Activated CD4-positive, alpha-beta T cell treated with anti-CD3 and anti-CD28 coated beads, Interleukin-2, amount 10 ng/mL, durations not matched to agents 7 days and 5 days (primary cell): ENCODE measurements around the gene ROR2. TPM values are rescaled to one million over a fixed set of nuclear protein-coding genes. Genes with fewer than 3 reads are reported as not detected.

Experiments used
- CTCF ChIA-PET: fragments of 350-600 bp; sonication (Branson Sonifier 250); formaldehyde crosslinking; loops from one replicate; lab custom pipeline; 2021; ENCODE audit warnings: antibody characterized with exemption; lab: Charles Lee
- POLR2A ChIA-PET: fragments of 350-600 bp; sonication (Branson Sonifier 250); formaldehyde crosslinking; loops from one replicate; lab custom pipeline; 2021; ENCODE audit warnings: antibody characterized with exemption; lab: Charles Lee
- DNase-seq: peaks from one replicate; pipeline ENCODE4 v3.0.0-alpha.2; 2020
- H3K27ac Mint-ChIP-seq: one replicate; pipeline ENCODE4 v1.8.0; 2021; ENCODE audit warnings: mild to moderate bottlenecking, moderate library complexity, mixed read lengths
- H3K27me3 Mint-ChIP-seq: one replicate; pipeline ENCODE4 v1.8.0; 2021; ENCODE audit warnings: mixed read lengths
- H3K36me3 Mint-ChIP-seq: one replicate; pipeline ENCODE4 v1.8.0; 2021; ENCODE audit warnings: low read depth, mixed read lengths
- H3K4me1 Mint-ChIP-seq: one replicate; pipeline ENCODE4 v1.8.0; 2021; ENCODE audit warnings: mixed read lengths
- H3K4me3 Mint-ChIP-seq: one replicate; pipeline ENCODE4 v1.8.0; 2021; ENCODE audit warnings: mild to moderate bottlenecking, moderate library complexity, mixed read lengths
- H3K9me3 Mint-ChIP-seq: one replicate; pipeline ENCODE4 v1.8.0; 2021; ENCODE audit warnings: mixed read lengths
- total RNA-seq, 2 experiments: library from RNA; stranded (reverse); gene quantifications; one replicate each; pipeline ENCODE4 v1.2.3, GENCODE V29; 2021

ROR2 gene
- total RNA-seq, 2 experiments from 2014 or later = 0.48 to 0.55 TPM

GRCh38 chr9:91818225-91818585, 131.8 kb downstream of the ROR2 start:
- POLR2A ChIA-PET = no interaction called here
- peaks cover 6% of the 10 kb centered on the region for H3K27me3 Mint-ChIP-seq
- CTCF ChIA-PET = no interaction called here
- H3K9me3 Mint-ChIP-seq = no peaks in the 10 kb centered on the region
- DNase-seq = no peak
- no peaks in the 10 kb centered on the region for H3K36me3 Mint-ChIP-seq
- no peaks in the 10 kb centered on the region for H3K4me1 Mint-ChIP-seq
- no peak overlapping the region for H3K4me3 Mint-ChIP-seq
- no peak overlapping the region for H3K27ac Mint-ChIP-seq

DNA sequence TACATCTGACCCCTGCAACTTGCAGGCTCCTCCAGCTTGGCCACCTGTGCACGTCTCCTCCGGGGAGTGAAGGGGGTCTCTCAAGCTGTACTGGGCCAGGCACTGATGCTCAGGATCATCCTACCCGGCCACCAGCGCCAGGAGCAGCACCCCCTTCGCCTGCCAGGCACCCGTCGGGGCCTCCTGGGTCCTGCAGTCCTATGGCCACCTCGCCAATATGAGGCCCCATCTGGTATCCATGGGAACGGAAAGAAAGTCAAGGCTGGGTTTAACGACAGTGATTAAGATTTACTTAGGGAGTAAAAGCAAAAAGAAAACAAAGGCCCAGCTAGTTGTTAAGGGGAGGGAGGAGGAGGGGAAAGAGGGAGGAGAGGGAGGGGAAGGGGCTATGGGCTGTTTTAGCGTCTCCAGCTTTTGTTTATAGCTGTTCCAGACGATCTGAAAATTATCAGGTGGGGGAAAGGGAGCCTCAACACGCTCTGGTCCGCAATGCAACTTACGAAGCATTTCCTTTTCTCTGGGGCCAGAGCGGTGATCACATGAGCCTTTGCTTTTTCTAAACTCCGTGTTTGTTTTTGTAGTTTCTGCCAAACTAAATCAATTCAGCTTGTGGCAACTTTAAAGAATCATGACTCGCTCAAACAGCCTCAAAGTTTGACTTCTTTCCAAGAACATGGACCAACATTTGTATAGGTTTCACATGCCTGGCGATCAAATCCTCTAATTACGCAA, 132.4 kb downstream of the ROR2 start:
- ChIA-PET CTCF (no interaction called here), POLR2A (no interaction called here)
- Mint-ChIP-seq H3K36me3 (no peaks in the 10 kb centered on the region), H3K4me1 (no peaks in the 10 kb centered on the region), H3K27me3 (peaks cover 6% of the 10 kb centered on the region), H3K9me3 (no peaks in the 10 kb centered on the region), H3K27ac (no peak overlapping the region), H3K4me3 (no peak overlapping the region)
- DNase-seq = no peak

DNA sequence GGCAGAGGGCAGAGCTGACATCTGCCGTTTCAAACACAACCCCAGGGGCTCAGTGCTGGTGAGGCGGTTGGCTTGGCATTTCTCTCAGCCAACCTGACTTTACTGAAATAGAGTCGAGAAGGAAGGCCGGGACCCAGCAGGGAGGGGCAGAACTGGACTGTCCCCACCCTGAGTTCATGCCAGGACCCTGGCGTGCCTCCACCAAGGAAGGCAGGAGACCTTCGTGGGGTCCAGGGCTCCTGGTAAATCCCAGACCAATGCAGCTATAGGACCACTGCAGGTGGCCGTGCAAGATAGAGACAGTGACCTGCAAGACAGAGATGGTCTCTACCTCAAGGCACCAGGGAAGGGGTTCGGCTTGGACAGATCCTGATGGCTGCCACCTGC, 132.9 kb downstream of the ROR2 start:
- no peaks in the 10 kb centered on the region for H3K9me3 Mint-ChIP-seq
- no peaks in the 10 kb centered on the region for H3K36me3 Mint-ChIP-seq
- POLR2A ChIA-PET = no interaction called here
- CTCF ChIA-PET = no interaction called here
- H3K27me3 Mint-ChIP-seq = peaks cover 6% of the 10 kb centered on the region
- no peaks in the 10 kb centered on the region for H3K4me1 Mint-ChIP-seq
- H3K4me3 Mint-ChIP-seq = no peak overlapping the region
- DNase-seq = no peak
- H3K27ac Mint-ChIP-seq = no peak overlapping the region

DNA sequence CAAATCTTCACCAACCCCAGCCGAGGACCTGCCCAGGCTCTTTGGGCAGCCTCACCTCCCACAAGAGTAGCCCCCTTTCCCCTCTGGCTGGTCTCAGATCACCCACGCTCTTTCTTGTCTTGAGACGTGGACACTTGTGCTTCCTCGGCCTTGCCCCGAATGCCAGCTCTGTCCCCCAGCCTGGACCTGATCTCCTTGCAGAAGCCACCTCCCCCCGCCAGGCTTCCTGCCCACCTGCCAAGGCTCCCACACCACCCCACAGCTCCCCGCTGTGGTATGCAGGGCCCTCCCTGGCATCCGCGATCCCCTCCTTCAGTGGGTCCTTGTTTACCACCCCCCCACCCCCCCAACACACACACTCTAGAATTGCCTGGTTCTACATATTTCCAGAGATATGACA, 133.7 kb downstream of the ROR2 start:
- no peak for DNase-seq
- peaks cover 2% of the 10 kb centered on the region for H3K27me3 Mint-ChIP-seq
- ChIA-PET CTCF (no interaction called here), POLR2A (no interaction called here)
- no peaks in the 10 kb centered on the region for H3K36me3 Mint-ChIP-seq
- no peak overlapping the region for H3K27ac Mint-ChIP-seq
- no peak overlapping the region for H3K4me3 Mint-ChIP-seq
- no peaks in the 10 kb centered on the region for H3K9me3 Mint-ChIP-seq
- H3K4me1 Mint-ChIP-seq = no peaks in the 10 kb centered on the region

GRCh38 chr9:91815896-91816295, 134.1 kb downstream of the ROR2 start:
- no peak overlapping the region for H3K4me3 Mint-ChIP-seq
- no peaks in the 10 kb centered on the region for H3K27me3 Mint-ChIP-seq
- H3K27ac Mint-ChIP-seq = no peak overlapping the region
- no peaks in the 10 kb centered on the region for H3K4me1 Mint-ChIP-seq
- ChIA-PET POLR2A (no interaction called here), CTCF (no interaction called here)
- no peaks in the 10 kb centered on the region for H3K9me3 Mint-ChIP-seq
- H3K36me3 Mint-ChIP-seq = no peaks in the 10 kb centered on the region
- DNase-seq = no peak

GRCh38 chr9:91814753-91815152, 135.3 kb downstream of the ROR2 start:
- Mint-ChIP-seq H3K36me3 (no peaks in the 10 kb centered on the region), H3K9me3 (no peaks in the 10 kb centered on the region), H3K27me3 (no peaks in the 10 kb centered on the region), H3K4me1 (no peaks in the 10 kb centered on the region), H3K27ac (no peak overlapping the region), H3K4me3 (no peak overlapping the region)
- CTCF ChIA-PET = no interaction called here
- POLR2A ChIA-PET = no interaction called here
- no peak for DNase-seq

- Mint-ChIP-seq H3K4me3 (no peak overlapping the region), H3K36me3 (no peaks in the 10 kb centered on the region), H3K9me3 (no peaks in the 10 kb centered on the region), H3K4me1 (no peaks in the 10 kb centered on the region), H3K27me3 (no peaks in the 10 kb centered on the region), H3K27ac (no peak overlapping the region)
- CTCF ChIA-PET = no interaction called here
- POLR2A ChIA-PET = no interaction called here
- DNase-seq = no peak
These were observed 135.8 kb downstream of the ROR2 start for GRCh38 chr9:91814201-91814600.

- Mint-ChIP-seq H3K27me3 (no peaks in the 10 kb centered on the region), H3K9me3 (no peaks in the 10 kb centered on the region), H3K4me1 (no peaks in the 10 kb centered on the region), H3K36me3 (no peaks in the 10 kb centered on the region), H3K4me3 (no peak overlapping the region), H3K27ac (no peak overlapping the region)
- no peak for DNase-seq
- ChIA-PET CTCF (no interaction called here), POLR2A (no interaction called here)
These were observed 136.7 kb downstream of the ROR2 start for GRCh38 chr9:91813176-91813795.

- no peak for DNase-seq
- H3K27ac Mint-ChIP-seq = no peak overlapping the region
- no peaks in the 10 kb centered on the region for H3K27me3 Mint-ChIP-seq
- POLR2A ChIA-PET = no interaction called here
- no peaks in the 10 kb centered on the region for H3K4me1 Mint-ChIP-seq
- H3K4me3 Mint-ChIP-seq = no peak overlapping the region
- H3K36me3 Mint-ChIP-seq = no peaks in the 10 kb centered on the region
- CTCF ChIA-PET = no interaction called here
- H3K9me3 Mint-ChIP-seq = no peaks in the 10 kb centered on the region
These were observed 137.8 kb downstream of the ROR2 start for GRCh38 chr9:91812191-91812590.

DNA sequence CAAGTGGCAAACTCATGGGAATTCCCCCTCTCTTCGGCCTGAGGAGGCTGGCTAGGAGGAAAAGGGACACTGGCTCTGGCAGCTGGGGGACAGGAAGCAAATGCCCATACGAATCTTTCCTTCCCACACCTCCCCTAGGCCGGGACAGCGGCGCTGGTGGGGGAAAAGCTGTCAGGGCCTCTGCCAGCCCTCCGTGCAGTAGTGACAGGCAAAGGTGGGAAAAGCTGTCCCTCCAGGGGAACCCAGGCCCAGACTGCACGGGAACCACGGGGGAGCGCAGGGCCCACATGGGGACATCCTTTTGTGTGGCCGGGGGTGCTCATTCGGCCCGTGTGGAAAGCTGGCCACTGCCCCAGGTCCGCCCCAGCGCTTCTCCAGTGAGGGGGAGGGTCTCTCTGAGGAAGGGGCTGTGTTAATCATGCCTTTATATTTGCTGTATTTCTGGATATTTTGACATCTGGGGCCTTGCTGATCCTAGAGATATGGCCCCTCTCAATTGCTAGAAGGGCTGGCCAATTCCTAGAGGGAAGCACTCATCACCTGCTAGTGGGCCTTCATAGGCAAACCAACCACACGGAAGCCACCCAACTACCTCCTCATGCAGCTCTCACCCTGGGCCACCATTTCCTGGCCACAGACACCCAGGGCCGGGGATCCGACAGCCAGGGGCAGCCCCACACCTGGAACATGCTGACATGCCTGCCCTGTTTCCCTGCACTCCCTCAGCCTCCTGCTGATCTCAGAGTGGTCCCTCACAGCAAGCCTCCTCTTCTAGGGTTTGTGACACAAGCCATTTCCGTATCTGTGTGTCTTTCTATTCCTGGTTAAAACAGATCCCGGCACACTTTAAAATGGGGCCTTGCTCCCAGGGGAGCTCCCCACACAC, 138.8 kb downstream of the ROR2 start:
- H3K27me3 Mint-ChIP-seq = no peaks in the 10 kb centered on the region
- no peaks in the 10 kb centered on the region for H3K9me3 Mint-ChIP-seq
- no peak for DNase-seq
- H3K4me3 Mint-ChIP-seq = no peak overlapping the region
- no peaks in the 10 kb centered on the region for H3K4me1 Mint-ChIP-seq
- no peaks in the 10 kb centered on the region for H3K36me3 Mint-ChIP-seq
- no peak overlapping the region for H3K27ac Mint-ChIP-seq
- ChIA-PET CTCF (interaction anchor here (0.6 kb wide), 1 partner anchor 134 kb away, joined by 6 read pairs; no protein-coding TSS in a partner anchor), POLR2A (no interaction called here)

DNA sequence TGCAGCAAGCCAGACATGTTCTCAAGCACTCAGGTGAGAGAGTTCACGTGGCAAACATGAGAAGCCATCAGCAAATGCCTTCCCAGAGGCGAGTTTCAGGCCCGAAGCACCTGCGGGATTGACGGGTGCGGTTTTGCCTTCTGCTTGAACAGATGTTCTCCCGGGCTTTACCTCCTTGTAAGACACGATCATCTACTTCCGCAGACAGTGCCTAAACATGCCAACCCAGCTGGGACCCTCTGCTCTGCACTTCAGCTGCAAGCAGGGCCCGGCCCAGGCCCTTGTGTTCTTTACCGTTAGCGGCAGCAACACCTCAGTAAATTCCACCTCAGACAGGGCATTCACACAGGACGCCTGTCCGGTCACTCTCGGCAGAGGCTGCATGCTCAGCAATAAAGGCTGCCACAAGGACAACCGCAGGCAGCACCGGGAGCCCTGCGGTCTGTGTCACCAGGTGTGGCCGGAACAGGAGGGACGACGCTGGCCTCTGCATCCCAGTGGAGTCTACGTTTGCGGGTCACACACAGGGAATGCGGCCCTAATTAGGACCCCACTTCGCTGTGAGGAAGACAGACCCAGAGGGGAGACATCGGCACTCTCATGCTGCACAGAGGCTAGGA, 139.6 kb downstream of the ROR2 start:
- Mint-ChIP-seq H3K36me3 (no peaks in the 10 kb centered on the region), H3K4me3 (no peak overlapping the region), H3K27ac (no peak overlapping the region), H3K4me1 (no peaks in the 10 kb centered on the region), H3K27me3 (no peaks in the 10 kb centered on the region), H3K9me3 (no peaks in the 10 kb centered on the region)
- no peak for DNase-seq
- ChIA-PET CTCF (no interaction called here), POLR2A (no interaction called here)

GRCh38 chr9:91809581-91810285, 140.3 kb downstream of the ROR2 start:
- DNase-seq = no peak
- no peaks in the 10 kb centered on the region for H3K4me1 Mint-ChIP-seq
- no peak overlapping the region for H3K27ac Mint-ChIP-seq
- no peaks in the 10 kb centered on the region for H3K9me3 Mint-ChIP-seq
- H3K36me3 Mint-ChIP-seq = no peaks in the 10 kb centered on the region
- H3K4me3 Mint-ChIP-seq = no peak overlapping the region
- H3K27me3 Mint-ChIP-seq = no peaks in the 10 kb centered on the region
- POLR2A ChIA-PET = no interaction called here
- CTCF ChIA-PET = interaction anchor here (0.6 kb wide), 1 partner anchor 807 kb away, joined by 5 read pairs; no protein-coding TSS in a partner anchor
